Caki2 (cell line): Measurements from ENCODE around the gene ATF7. TPM values are rescaled to one million over a fixed set of nuclear protein-coding genes. Genes with fewer than 3 reads are reported as not detected.
A peak's percentile ranks its signal among the peaks of the same experiment; 100 is the strongest.
"Not testable (repeated sequence)": the region's sequence is repeated elsewhere in the genome, so short reads cannot be mapped to it uniquely, and the experiment has no call there.

Experiments
- DNase-seq: peaks from one replicate; pipeline ENCODE4 v3.0.0-alpha.2; 2015; ENCODE audit warnings: low read depth
- in situ Hi-C: cut with HindIII; loops from 2 replicates; pipeline ENCODE4 v1.10.0; 2016; ENCODE audit warnings: low sequenced_read_pairs, low pct_unique_long_range_greater_than_20kb, mixed read lengths
- total RNA-seq: library from RNA; depleted of rRNA; stranded (reverse); fragments of >200 nt; shearing (Covaris generic); gene quantifications from 2 replicates; pipeline ENCODE4 v1.2.3, GENCODE V29; 2014; ENCODE audit warnings: low replicate concordance; rRNA removed

The ATF7 gene
- 5.5 and 9.2 TPM in 2 replicates for total RNA-seq

DNA sequence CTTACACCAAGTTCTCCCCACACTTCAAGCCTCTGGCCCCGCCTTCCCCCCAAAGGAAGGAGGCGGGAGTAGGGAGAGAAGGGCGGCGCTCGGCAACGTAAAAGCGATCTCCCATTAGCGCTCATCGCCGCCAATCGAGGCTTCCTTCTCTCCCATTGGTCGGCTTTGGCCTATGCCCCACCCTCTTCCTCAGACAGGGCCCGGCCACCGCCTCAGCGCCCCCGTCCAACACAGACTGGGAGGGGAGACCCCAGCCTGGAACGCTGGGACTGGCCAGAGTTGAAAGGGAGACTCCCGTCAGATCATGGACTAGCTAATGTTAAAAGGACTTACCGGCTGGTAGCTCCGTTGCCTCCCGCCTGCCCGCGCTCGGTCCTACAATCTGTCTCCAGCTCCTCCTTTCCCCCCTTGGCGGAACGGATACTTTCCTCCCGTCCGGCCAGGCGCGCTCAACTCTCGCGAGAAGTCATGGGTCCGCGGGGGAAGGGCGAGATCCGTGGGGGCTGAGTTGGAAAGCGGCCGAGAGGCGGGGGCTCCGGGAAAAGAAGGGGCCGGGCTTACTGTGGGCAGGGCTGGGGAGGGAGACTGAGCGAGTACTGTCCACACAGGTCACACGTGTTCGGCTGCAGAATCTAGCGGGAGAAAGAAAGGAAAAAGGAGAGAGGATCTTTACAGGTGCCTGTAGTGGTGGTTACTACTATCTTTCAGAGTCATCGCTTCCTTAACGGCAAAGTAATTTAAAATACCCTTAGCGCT, at the start of gene ATF7:
ATF7 (minus strand) TSS at position 437 of the 756 bp plus-strand sequence. CDS start 25,382 bp downstream, outside the sequence.
- peak; percentile 100 for DNase-seq
- in situ Hi-C loops: no loop called here

DNA sequence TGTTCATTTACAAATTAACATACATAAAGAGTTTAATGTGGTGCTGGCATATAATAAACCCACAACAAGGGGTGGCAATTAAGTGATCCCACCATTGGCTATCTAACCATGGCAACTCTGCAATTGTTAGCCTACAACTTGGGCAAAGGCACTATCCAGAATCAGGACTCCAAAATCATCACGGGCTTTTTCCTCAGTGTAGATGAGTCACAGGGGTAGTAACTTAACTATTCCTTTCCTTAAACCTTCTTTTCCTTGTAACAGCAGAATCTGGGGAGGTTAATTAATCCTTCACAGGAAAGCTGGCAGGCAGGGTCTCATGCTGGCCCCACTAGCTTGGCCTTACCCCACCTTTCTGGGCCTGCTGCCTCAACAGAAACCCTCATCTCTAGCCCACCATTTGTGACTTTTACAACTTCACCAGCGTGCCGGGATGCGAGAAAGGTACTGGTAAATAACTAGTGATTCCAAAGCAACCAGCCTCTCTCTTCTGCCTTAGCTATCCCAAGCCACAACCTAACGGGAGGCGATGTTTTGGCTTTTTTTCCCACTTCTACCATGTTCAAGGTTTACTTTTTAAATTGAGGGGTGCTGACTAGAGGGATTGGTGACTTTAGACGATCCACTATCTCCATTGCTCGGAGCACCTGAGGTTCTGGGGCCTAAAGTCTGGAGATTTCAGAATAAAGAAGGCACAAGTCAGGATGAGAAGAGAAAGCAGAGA, 49.0 kb upstream of the ATF7 start:
- no peak for DNase-seq
- in situ Hi-C loops: no loop called here

DNA sequence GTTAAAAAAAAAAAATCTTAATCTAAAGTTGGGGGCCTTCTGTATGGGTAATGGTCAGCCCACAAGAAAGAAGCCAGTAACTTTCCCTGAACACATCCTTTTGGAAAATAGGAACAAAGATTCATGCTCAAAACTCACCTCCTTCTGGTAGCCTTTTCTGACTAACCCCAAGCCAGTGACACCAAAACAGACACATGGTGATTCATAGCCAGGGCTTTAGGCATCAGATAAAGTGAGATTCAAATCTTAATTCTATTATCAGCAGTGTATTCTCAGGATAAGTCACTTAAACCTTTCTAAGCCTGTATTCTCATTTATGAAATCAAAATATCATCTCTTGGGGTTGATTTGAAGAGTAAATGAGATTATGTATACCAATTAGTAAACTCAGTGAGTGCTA, 44.8 kb upstream of the ATF7 start:
- in situ Hi-C loops: no loop called here
- no peak for DNase-seq

DNA sequence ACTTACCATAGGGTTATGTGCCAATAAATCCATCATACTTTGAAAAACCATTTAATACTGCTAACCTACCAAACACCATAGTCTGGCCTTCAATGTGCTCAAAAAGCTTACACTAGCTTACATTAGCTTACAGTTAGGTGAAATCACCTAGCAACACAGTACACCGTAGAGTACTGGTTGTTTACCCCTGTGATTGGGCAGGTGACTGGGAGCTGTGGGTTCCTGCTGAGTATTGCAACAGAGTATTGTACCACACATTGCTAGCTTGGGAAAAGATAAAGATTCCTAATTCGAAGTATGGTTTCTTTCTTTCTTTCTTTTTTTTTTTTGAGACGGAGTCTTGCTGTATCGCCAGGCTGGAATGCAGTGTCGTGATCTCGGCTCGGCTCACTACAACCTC, 44.1 kb upstream of the ATF7 start:
- in situ Hi-C loops: no loop called here

DNA sequence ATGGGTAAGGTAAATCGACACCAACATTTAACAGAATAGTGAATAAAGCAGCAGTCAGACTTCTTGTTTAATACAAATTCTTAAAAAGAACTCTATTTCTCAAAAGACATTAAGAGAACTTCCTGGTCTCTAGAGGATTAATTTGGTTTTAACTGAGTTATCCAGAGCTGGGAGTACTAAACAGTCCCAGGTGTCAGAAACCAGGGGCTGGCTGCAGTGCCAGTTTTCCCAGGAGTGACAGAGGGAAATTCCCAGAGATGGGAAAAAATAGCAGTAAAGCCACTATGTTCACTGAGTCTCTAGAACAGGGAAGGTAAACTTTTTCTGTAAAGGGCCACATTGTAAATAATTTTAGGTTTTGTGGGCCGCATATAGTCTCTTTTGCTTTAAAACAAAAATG, 40.9 kb upstream of the ATF7 start:
- no peak for DNase-seq
- in situ Hi-C loops: no loop called here

More for the DNA sequence above, 44.1 kb upstream of the ATF7 start:
- no peak for DNase-seq

DNA sequence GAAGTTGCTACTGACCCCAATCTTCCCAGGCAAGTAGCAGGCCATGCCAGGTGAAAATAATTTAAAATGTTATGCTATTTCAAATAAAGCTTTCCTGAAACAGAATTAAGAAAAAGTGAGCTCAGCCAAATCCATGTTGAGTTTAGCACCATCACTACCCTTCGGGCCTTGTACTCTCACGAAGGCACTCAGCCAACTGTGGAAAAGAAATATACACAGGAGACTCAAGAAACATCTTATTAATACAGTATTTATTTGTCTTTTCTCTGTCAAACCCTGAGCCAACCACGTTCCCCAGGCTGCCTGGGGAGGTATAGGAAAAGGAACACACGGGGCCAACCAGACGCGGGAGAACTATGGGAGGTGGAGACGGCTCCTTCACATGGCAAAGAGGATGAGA, 38.8 kb upstream of the ATF7 start:
- in situ Hi-C loops: no loop called here
- DNase-seq: no peak

DNA sequence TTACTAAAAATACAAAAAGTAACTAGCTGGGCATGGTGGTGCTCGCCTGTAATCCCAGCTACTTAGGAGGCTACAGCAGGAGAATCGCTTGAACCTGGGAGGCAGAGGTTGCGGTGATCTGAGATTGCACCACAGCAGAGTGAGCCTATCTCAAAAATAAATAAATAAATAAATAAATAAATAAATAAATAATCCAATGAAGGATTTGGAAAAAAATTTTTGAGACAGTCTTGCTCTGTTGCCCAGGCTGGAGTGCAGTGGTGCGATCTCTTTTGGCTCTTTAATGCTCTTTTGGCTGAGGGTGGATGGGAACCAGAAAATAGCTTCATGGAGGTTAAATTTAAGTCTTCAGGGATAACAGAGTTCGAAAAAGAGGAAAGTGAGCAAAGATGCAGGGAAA, 38.0 kb upstream of the ATF7 start:
- DNase-seq: no peak
- in situ Hi-C loops: no loop called here

DNA sequence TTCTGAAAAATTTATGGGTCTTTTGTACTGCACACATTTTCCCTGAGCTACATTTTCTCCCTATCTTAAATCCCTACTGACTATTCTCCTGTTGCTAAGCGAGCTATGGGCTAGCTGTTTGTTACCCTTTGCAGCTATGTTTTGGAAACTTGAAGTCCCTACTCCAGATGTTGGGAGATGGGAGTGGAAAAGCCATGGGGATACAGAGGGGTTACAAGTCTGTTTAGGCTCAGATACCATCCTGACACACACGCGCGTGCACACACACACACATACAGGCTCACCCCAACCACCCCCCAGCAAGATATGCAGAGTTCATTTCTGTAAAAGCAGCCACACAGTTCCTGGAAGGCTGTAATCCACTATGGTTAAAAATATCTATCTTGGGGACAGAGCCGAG, 33.9 kb upstream of the ATF7 start:
- no peak for DNase-seq
- in situ Hi-C loops: no loop called here

DNA sequence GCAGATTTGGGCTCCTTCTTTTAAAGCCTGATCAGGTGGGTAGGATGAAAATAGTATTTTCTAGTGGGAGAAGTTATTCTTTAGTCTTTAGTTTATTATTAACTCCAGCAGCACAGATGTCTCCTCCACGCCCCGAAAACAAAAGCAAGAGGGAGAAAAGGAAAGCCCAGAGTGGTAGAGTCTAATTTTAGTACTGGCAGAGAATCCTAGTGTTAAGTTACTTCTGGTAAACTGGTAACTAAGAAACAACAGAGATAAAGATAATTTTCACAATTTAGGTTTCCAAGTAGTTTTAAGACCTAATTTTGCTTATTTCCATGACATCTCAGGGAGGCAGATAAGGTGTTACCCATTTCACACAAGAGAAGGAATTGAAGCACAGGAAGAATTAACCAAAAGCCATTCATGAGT, 33.4 kb upstream of the ATF7 start:
- in situ Hi-C loops: no loop called here

DNA sequence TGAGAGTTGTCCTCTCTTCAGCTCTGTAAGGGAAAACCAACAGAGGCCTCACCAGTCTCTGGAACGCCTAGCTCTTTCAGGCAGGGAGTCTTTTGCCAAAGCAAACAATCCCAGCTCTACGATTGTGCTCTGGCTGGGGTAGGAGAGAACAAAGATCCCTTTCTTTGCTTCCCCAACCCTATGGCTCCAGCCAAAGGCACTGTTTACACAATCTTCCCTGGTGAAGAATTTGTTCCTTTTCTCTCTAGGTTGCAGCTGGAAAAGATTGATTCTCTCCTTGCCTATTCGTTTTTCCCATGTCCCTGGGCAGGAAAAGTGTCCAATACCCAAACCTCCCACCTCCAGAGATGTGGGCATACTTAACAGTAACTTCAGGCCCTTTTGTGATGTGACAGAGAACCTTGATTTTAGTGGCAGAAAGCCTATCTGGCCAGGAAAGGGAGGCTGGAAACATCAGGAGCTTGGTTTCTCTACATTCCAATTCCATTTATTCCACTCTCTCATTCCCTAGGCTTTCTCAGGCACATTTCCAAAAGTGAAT, 32.9 kb upstream of the ATF7 start:
- in situ Hi-C loops: no loop called here
- DNase-seq: peak; percentile 82

More for the DNA sequence above, 33.4 kb upstream of the ATF7 start:
- DNase-seq: peak; percentile 44

DNA sequence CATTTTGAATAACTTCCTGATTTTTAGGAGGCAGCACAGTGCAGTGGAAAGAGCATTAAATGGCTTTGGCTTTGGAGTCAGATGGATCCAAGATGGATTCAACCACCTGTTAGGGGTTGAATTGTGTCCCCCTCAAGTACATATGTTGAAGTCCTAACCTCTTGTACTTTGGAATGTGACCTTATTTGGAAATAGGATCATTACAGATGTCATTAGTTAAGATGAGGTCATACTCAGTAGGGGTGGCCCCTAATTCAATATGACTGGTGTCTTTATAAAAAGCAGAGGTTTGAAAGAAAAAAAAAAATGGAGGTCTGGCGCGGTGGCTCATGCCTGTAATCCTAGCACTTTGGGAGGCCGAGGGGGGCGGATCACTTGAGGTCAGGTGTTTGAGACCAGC, 30.9 kb upstream of the ATF7 start:
- no peak for DNase-seq
- in situ Hi-C loops: no loop called here

DNA sequence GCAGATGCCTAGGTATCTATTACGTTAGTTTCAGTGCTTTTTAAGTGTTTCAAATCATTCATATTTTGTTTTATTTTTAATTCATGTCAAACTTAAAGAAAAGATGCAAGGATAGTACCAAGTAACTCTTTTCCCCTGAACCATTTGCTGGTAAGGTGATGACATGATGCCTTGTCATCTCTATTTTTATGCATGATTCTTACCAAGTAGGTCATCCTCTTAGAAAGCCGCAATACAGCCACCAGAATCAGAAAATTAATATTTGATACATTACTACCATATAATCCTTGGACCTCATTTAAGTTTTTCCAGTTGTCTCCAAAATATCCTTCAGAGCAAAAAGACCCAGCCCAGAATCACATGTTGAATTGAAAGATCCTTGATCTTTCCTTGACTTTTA, 27.4 kb upstream of the ATF7 start:
- in situ Hi-C loops: no loop called here
- no peak for DNase-seq

DNA sequence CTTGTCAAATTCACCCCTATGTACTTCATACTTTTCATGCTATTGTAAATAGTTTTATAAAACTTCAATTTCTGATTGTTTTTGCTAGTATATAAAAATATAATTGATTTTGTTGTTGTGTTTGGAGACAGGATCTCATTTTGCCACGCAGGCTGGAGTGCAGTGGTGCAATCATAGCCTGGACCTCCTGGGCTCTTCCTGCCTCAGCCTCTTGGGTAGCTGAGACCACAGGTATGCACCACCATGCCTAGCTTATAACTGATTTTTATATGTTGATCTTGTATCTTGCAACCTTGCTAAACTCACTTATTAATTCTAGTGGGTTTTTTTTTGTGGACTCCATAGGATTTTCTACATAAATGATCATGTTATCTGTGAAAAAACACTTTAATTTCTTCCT, 26.2 kb upstream of the ATF7 start:
- DNase-seq: no peak

DNA sequence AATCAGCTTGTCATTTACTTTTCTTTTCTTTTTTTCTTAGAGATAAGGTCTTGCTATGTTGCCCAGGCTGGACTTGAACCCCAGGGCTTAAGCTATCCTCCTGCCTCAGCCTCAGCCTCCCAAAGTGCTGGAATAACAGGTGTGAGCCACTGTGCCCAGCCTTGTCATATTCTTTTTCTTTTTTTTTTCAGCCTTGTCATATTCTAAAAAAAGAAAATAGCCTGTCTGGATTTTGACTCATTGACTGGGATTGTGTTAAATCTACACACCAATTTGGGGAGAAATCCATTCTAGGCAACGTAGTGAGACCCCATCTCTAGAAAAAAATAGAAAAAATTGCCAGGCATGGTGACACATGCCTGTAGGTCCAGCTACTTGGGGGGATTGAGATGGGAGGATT, 25.6 kb upstream of the ATF7 start:
- in situ Hi-C loops: no loop called here
- no peak for DNase-seq

More for the DNA sequence above, 26.2 kb upstream of the ATF7 start:
- in situ Hi-C loops: no loop called here

DNA sequence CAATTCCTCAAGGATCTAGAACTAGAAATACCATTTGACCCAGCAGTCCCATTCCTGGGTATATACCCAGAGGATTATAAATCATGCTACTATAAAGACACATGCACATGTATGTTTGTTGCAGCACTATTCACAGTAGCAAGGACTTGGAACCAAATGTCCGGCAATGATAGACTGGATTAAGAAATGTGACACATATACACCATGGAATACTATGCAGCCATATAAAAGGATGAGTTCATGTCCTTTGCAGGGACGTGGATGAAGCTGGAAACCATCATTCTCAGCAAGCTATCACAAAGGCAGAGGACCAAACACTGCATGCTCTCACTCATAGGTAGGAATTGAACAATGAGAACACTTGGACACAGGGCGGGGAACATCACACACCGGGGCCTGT, 20.1 kb upstream of the ATF7 start:
- in situ Hi-C loops, DNase-seq: not testable (repeated sequence)

DNA sequence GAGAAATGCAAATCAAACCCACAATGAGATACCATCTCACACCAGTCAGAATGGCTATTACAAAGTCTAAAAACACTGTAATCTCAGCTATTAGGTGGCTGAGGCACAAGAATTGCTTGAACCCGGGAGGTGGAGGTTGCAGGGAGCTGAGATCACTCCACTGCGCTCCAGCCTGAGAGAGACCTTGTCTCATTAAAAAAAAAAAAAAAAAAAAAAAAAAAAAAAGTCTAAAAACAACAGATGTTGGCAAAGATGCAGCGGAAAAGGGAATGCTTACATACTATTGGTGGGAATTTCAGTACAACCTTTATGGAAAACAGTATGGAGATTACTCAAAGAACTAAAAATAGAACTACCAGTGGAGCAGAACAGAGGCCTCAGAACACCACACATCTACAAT, 19.0 kb upstream of the ATF7 start:
- in situ Hi-C loops: no loop called here
- DNase-seq: no peak

DNA sequence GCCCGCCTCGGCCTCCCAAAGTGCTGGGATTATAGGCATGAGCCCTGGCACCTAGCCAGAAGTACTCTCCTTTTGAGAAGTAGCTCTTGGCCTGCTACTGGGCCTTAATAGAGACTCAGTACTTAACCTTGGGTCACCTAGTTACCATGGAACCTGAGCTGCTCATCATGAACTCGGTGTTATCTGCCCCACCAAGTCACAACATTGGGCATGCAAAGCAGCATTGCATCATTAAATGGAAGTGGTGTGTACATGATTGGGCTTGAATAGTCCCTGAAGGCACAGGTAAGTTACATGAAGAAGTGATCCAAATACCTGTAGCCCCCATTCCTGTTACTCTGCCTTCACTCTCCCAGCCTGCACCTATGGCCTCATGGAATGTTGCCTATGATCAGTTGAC, 18.0 kb upstream of the ATF7 start:
- DNase-seq: no peak
- in situ Hi-C loops: no loop called here

DNA sequence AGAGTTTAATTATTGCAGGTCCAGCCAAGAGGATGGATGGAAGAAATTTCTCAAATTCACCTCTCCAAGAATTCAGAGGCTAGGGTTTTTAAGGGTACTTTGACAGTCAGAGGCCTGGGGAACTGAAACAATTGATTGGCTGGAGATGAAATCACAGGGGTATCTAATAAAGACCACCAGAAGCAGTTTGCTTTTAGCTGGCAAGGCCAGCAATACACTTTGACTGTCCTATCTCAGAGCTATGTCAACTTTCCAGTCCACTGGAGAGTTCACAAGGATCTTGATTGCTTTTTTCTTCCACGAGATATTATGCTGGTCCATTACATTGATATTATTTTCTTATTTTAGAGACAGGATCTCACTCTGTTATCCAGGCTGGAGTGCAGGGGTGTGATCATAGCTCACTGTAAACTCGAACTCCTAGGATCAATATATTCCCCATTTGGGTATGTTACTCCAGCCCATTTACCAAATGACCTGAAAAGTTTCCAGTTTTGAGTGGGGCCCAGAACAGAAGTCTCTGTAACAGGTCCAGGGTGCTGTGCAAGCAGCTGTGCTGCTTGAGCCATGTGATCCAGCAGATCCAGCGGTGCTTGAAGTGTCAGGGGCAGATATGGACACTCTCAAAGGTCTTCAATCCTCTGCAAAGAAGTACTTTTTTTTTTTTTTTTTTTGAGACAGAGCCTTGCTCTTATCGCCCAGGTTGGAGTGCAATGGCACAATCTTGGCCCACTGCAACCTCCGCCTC, 17.2 kb upstream of the ATF7 start:
- no peak for DNase-seq
- in situ Hi-C loops: no loop called here

DNA sequence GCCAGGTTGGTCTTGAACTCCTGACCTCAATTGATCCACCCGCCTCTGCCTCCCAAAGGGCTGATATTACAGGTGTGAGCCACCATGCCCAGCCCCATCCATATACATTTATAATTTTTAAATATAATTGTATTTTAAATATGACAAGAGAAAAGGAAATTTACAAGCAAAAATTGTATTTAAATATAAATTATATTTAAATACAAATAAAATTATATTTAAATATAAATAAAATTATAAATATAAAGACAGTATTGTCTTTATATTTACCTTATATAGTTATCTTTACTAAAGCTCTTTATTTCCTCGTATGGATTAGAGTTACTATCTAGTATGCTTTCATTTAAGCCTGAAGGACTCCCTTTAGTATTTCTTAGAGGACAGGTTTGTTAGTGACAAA, 11.9 kb upstream of the ATF7 start:
- DNase-seq: no peak
- in situ Hi-C loops: no loop called here
